HG03103 (cell line): ENCODE measurements around the gene P4HA1.
"Not testable (repeated sequence)": the region's sequence is repeated elsewhere in the genome, so short reads cannot be mapped to it uniquely, and the experiment has no call there.

ENCODE experiments used
- ATAC-seq: cut with Tn5 transposase; IDR thresholded peaks from one replicate; pipeline ENCODE4 v1.9.1; 2021; ENCODE audit warnings: low read depth; ENCODE audit not compliant: unreplicated experiment

Gene P4HA1

DNA sequence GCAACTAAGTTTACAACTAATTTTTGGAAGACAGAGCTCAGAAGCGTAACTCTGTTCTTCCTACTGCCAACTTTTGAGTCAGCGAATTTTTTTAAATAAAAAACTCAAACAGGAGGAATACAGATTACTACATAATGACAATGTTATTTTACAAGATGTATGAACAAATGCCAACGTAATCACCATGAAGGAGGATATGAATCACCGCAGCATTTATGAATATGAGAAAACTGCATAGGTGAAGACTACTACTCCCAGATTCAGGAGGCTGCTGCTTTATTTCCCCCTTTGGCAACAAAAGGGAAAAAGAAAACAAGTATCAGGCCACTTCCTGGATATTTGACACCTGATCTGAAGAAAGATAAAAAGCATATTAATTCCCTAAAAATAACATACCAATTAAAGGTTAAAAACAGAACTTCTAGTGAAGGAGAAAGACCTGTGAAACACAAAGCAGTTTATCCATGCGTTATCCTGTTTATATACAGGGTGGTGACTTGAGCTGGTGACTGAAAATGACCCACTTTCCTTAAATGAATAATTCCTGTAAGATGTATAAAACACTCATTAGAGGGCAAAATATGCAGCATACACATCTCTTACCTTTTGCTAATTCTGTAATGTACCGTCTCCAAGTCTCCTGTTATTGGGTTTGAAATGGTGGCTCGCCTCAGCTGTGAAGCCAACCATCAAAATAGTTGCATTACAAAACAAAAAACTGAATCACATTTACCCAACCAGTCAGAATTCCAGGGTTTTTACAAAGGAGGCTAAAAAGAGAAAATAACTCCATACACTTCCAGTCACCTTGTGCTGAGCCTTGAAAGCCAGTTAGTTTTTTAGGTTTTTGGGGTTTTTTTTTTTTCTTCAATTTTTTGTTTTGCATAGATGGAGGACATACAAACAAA is 52.0 kb downstream of the P4HA1 start:
- no peak for ATAC-seq

DNA sequence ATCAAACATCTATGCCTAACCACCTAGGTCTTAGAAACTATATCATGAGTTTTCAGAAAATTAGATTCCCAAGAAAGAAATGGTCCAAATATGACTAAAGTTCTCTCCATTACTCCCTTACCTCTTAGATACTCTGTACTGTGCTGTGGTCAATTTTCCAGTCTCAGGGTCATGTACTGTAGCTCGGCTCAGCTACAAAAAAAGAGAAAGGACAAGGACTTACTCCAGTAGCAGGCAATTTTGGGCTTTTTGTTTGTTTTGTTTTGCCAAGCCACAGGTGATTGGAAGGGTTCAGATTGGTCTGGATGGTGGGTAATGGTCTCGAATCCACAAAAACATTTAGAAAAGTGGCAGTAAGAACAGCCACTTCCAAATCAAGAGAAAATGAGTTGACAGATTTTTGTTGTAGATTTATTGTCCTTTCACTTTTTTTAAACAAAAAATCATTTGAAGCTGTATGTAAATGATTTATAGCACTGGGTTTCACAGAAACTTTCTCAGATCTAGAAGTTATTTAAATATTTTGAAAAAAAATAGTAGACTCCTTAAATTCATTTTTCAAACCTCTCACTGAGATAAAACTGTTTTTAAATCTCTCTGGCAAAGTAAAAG is 52.8 kb downstream of the P4HA1 start:
- no peak for ATAC-seq

DNA sequence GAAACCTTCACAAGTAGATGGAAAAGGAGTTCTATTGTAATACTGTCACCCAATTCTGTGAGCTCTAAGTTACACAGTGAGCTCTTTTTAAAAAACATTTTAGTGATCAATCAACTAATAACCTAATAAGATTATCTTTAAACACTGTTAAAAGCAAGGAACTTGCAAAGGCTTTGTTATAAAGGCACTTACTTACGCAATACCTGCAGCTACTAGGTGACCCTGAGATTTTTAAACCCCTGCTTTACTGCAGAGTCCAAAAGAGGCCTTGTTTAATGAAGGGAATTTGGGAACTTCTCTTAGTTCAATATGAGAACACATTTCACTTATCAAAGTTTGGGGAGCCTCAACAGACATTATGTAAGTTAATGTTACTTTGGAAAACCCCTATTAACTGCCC is 53.3 kb downstream of the P4HA1 start:
- ATAC-seq = no peak

GRCh38 chr10:73042130-73042529 is 54.5 kb downstream of the P4HA1 start:
- no peak for ATAC-seq

GRCh38 chr10:73039635-73040034 is 57.0 kb downstream of the P4HA1 start:
- no peak for ATAC-seq

GRCh38 chr10:73036285-73036684 is 60.4 kb downstream of the P4HA1 start:
- not testable (repeated sequence) for ATAC-seq

GRCh38 chr10:73032536-73032935 is 64.1 kb downstream of the P4HA1 start:
- ATAC-seq = no peak

DNA sequence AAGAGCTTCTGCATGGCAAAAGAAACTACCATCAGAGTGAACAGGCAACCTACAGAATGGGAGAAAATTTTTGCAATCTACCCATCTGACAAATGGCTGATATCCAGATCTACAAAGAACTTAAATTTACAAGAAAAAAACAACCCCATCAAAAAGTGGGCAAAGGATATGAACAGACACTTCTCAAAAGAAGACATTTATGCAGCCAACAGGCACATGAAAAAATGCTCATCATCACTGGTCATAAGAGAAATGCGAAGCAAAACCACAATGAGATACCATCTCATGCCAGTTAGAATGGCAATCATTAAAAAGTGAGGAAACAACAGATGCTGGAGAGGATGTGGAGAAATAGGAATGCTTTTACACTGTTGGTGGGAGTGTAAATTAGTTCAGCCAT is 70.0 kb downstream of the P4HA1 start:
- not testable (repeated sequence) for ATAC-seq

DNA sequence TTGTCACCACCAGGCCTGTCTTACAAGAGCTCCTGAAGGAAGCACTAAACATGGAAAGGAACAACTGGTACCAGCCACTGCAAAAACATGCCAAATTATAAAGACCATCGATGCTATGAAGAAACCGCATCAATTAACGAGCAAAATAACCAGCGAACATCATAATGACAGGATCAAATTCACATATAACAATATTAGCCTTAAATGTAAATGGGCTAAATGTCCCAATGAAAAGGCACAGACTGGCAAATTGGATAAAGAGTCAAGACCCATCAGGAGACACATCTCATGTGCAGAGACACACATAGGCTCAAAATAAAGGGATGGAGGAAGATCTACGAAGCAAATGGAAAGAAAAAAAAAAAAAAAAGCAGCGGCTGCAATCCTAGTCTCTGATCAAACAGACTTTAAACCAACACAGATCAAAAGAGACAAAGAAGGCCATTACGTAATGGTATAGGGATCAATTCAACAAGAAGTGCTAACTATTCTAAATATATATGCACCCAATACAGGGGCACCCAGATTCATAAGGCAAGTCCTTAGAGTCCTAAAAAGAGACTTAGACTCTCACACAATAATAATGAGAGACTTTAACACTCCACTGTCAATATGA is 73.1 kb downstream of the P4HA1 start:
- ATAC-seq = not testable (repeated sequence)

DNA sequence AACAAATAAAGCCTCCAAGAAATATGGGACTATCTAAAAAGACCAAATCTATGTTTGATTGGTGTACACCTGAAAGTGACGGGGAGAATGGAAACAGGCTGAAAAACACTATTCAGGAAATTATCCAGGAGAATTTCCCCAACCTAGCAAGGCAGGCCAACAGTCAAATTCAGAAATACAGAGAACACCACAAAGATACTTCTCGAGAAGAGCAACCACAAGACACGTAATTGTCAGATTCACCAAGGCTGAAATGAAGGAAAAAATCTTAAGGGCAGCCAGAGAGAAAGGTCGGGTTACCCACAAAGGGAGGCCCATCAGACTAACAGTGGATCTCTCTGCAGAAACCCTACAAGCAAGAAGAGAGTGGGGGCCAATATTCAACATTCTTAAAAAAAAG is 73.7 kb downstream of the P4HA1 start:
- not testable (repeated sequence) for ATAC-seq

- not testable (repeated sequence) for ATAC-seq
Observed at GRCh38 chr10:73021538-73022164, 75.0 kb downstream of the P4HA1 start.

DNA sequence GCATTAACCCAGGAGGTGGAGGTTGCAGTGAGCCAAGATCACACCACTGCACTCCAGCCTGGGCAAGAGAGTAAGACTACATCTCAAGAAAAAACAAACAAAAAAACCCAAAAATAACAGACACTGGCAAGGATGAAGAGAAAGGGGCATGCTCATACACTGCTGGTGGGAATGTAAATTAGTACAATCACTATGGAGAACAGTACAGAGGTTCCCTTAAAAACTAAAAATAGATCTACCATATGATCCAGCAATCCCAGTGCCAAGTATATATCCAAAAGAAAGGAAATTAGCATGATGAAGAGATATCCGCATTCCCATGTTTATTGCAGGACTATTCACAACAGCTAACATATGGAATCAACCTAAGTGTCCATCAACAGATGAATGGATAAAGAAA is 75.6 kb downstream of the P4HA1 start:
- no peak for ATAC-seq

DNA sequence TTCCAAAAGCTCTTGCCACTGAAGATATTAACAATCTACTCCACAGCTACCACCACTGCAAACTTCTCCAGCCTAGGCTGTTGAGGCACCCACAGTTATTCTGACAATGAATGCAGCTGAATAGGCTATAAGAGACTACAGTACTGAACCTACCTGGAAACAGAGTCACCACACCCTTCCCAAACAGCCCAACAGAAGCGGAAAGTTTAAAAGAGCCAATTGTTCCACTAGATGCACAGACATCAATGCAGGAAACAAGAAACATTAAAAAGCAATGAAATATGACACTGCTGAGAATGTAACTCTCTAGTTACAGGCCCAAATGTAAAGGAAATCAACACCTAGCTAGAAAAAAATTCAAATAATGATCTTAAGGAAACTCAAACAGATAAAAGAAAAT is 77.6 kb downstream of the P4HA1 start:
- no peak for ATAC-seq

DNA sequence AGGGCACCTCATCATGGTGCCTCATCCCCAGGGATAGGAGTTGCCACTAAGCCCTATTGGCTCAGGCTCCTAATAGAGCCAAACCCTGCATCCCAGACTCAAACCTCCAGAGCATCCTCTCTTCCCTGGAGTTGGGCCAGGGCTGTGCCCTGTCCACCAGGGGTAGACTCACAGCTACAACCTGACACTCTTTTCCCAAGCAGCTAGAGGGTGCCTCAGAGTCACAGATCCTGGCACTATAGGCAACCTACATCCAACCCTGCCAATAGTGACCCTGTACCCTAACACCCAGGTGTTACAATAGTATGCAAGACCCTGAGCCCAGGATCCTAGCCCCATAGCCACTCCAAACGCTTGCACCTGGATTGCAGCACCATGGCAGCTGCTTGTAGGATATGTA is 78.0 kb downstream of the P4HA1 start:
- no peak for ATAC-seq

- no peak for ATAC-seq
Observed at GRCh38 chr10:73017955-73018480, 78.6 kb downstream of the P4HA1 start.

DNA sequence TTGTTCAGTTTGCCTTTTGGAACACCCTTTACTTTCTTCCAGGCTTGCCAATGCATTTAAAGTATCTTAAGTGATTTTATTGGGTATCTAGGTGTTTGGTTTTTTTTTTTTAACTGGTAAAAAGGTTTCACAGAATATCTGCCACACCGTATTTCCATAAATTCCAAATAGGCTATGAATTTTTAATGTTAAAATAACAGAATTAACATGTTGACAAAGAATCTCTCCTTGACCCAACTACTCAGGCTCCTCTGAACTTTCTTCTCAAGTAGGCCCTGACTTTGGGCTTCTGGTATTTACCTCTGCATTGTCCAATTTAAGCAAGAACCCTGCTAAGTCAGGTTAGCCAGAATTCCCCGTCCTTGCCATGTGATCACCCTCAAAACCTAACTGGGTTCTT is 80.9 kb downstream of the P4HA1 start:
- ATAC-seq = no peak

DNA sequence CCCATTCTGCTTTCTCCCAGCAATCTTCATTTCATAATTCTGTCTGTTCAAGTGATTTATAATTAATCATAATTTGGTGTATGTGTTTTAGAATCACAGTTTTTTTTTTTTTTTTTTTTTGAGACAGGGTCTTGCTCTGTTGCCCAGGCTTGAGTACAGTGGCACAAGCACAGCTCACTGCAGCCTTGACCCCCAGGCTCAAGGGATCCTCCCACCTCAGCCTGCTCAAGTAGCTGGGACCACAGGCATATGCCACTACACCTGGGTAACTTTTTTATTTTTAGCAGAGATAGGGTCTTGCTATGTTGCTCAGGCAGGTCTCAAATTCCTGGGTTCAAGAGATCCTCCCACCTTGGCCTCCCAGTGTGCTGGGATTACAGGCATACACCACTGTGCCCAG is 92.8 kb downstream of the P4HA1 start:
- ATAC-seq = no peak

GRCh38 chr10:73000973-73001372 is 95.7 kb downstream of the P4HA1 start:
- ATAC-seq = no peak

GRCh38 chr10:72997099-72997498 is 99.6 kb downstream of the P4HA1 start:
- no peak for ATAC-seq

GRCh38 chr10:72995459-72995858 is 101.2 kb downstream of the P4HA1 start:
- ATAC-seq = not testable (repeated sequence)

- not testable (repeated sequence) for ATAC-seq
Observed at GRCh38 chr10:72989771-72990170, 106.9 kb downstream of the P4HA1 start.
